ENCODE results near the gene OSBPL3. TPM values are rescaled to one million over a fixed set of nuclear protein-coding genes. Genes with fewer than 3 reads are reported as not detected.

OSBPL3 gene
- total RNA-seq, 4 donors from 2014 or later, result 1.2 to 9.0 (median 3.5) TPM

GRCh38 chr7:24769851-24770250 is 210.1 kb downstream of the OSBPL3 start:
- intact Hi-C loops (cut with DNase I; ENCODE audit: low total_unique reads), result no loop called here
- TF ChIP-seq POLR2A (IDR thresholded peaks at IDR 0.05) (no peak), CTCF (IDR thresholded peaks at IDR 0.05) (no peak)
- Histone ChIP-seq H3K4me1 (no peaks in the 10 kb centered on the region), H3K36me3 (no peaks in the 10 kb centered on the region), H3K27me3 (no peaks in the 10 kb centered on the region), H3K27ac (no peak overlapping the region), H3K4me3 (no peak overlapping the region), H3K9me3 (no peaks in the 10 kb centered on the region)
- DNase-seq, result no peak

- intact Hi-C loops (cut with DNase I; ENCODE audit: low total_unique reads), result no loop called here
- Histone ChIP-seq H3K9me3 (no peaks in the 10 kb centered on the region), H3K36me3 (no peaks in the 10 kb centered on the region), H3K4me3 (no peak overlapping the region), H3K27ac (no peak overlapping the region), H3K4me1 (no peaks in the 10 kb centered on the region), H3K27me3 (no peaks in the 10 kb centered on the region)
- no peak for DNase-seq
- TF ChIP-seq CTCF (IDR thresholded peaks at IDR 0.05), result no peak
- TF ChIP-seq POLR2A (IDR thresholded peaks at IDR 0.05), result no peak
Observed at GRCh38 chr7:24769014-24769830, 210.8 kb downstream of the OSBPL3 start.

DNA sequence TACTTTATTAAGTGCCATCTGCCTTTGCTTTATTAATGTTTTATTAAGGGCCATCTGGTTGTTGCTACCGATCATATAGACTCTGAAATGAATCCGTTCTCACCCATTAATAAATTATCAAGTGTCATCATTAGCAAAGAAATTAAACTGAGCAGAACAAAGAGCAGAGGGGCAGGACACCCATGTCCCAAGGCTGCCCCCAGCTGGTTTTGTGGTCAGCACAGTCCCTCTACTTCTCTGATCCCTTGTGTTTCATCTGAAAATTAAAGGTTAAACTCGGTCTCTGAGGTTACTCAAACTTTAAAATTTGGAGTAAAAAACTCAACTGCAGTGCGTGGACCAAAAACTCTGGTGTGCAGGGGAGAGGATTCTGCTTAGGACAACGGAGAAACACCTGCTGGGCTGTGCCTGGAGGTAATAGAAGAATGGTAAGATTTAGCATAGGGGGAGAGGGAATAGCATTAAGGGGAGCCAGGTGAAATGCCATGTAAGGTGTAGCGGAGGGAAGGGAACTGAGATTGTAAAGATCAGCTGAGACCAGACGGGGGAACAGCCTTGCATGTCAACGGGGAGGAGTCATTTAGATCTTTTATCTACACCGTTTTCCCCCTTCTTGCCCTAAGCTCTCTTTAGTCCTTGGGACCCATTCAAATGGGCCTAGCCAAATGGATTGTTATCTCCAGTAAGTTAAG is 212.0 kb downstream of the OSBPL3 start:
- Histone ChIP-seq H3K9me3 (no peaks in the 10 kb centered on the region), H3K36me3 (no peaks in the 10 kb centered on the region), H3K4me3 (no peak overlapping the region), H3K27me3 (no peaks in the 10 kb centered on the region), H3K4me1 (no peaks in the 10 kb centered on the region), H3K27ac (no peak overlapping the region)
- DNase-seq, result no peak
- intact Hi-C loops (cut with DNase I; ENCODE audit: low total_unique reads), result no loop called here
- TF ChIP-seq CTCF (IDR thresholded peaks at IDR 0.05) (no peak), POLR2A (IDR thresholded peaks at IDR 0.05) (no peak)

DNA sequence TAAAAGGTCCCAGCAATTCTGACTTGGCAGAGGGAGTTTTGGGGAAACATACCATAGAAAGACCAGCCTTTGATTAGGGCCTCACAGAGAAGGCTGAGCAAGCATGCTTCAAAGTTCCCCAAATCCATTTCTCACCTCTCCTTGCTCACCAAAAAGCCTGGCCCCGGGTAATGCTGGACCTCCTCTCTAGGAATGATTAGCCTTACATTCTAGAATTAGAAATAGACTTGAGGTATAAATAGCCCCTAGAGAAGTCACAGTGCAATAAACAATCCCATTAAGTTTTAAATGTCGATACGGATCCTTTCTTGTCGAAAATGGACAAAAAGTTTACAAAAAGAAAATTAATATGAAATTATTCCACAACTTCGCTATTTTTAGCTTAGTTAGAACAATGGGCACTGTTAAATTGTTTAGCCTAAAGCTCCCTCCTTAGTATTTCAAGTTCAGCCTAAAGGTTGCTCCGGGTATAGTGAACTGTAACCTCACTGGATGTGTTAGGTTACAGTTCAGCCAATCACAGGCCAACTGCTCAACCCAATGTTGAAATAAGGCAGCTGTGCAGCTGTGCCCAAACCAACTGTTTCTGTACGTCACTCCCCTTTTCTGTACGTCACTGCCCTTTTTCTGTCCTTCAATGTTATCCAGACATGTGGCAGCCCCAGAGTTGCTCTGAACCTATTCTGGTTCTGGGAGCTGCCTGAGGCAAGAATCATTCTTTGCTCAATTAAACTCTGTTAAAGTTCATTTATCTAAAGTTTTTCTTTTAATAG is 214.8 kb downstream of the OSBPL3 start:
- no peak for DNase-seq
- no peak overlapping the region for H3K27ac ChIP-seq
- no peak for TF ChIP-seq CTCF (IDR thresholded peaks at IDR 0.05)
- no peak for TF ChIP-seq POLR2A (IDR thresholded peaks at IDR 0.05)
- no peaks in the 10 kb centered on the region for H3K27me3 ChIP-seq
- no peaks in the 10 kb centered on the region for H3K9me3 ChIP-seq
- intact Hi-C loops (cut with DNase I; ENCODE audit: low total_unique reads), result no loop called here
- H3K4me3 ChIP-seq, result no peak overlapping the region
- H3K36me3 ChIP-seq, result no peaks in the 10 kb centered on the region
- H3K4me1 ChIP-seq, result no peaks in the 10 kb centered on the region

Data from uterus (tissue), 4 donors.